Keratinocyte (primary cell): ENCODE data around the gene CCDC174. TPM values are rescaled to one million over a fixed set of nuclear protein-coding genes. Genes with fewer than 3 reads are reported as not detected.

Experiments
- DNase-seq: peaks from one replicate; pipeline ENCODE4 v3.0.0-alpha.2; 2011; ENCODE audit warnings: low read depth, missing footprints, low spot score
- FAIRE-seq: peaks from 2 replicates; lab custom pipeline; 2011; peaks lifted over from hg19 to GRCh38; lab: Jason Lieb, UNC
- H2AFZ ChIP-seq: 2 replicates; pipeline ENCODE4 v1.6.0; 2012; ENCODE audit warnings: low read length, control low read depth, inconsistent platforms; ENCODE audit not compliant: control insufficient read depth
- H3K27ac ChIP-seq: 2 replicates; pipeline ENCODE4 v1.5.1; 2011; ENCODE audit warnings: low read length; ENCODE audit not compliant: control insufficient read depth, insufficient read depth
- H3K27me3 ChIP-seq: 3 replicates; pipeline ENCODE4 v1.6.0; 2011; ENCODE audit warnings: low read length; ENCODE audit not compliant: control insufficient read depth, insufficient read depth; ENCODE audit errors: extremely low read depth
- H3K36me3 ChIP-seq, 2 experiments: 2 replicates in 1 of 2; 3 replicates in 1 of 2; pipeline ENCODE4 v1.5.1; 2011; ENCODE audit warnings: low read length in 2 of 2, mild to moderate bottlenecking in 1 of 2; ENCODE audit not compliant: control insufficient read depth in 2 of 2, insufficient read depth in 2 of 2; ENCODE audit errors: extremely low read depth in 1 of 2
- H3K4me1 ChIP-seq: 3 replicates; pipeline ENCODE4 v1.5.1; 2011; ENCODE audit warnings: low read length; ENCODE audit not compliant: control insufficient read depth, insufficient read depth; ENCODE audit errors: extremely low read depth
- H3K4me2 ChIP-seq: 3 replicates; pipeline ENCODE4 v1.6.0; 2011; ENCODE audit warnings: low read depth, low read length; ENCODE audit not compliant: control insufficient read depth, insufficient read depth; ENCODE audit errors: extremely low read depth
- H3K4me3 ChIP-seq, 3 experiments: fragments of 200-600 bp in 1 of 3; sonication (generic) in 1 of 3; 2 replicates in 2 of 3; 3 replicates in 1 of 3; pipeline ENCODE4 v1.5.1; 2011 to 2016; ENCODE audit warnings: low read length in 3 of 3, mild to moderate bottlenecking in 3 of 3, control low read depth in 2 of 3, inconsistent platforms in 1 of 3, low read depth in 1 of 3, mixed read lengths in 1 of 3, mixed run types in 1 of 3, moderate library complexity in 1 of 3; ENCODE audit not compliant: control insufficient read depth in 2 of 3, insufficient read depth in 2 of 3; ENCODE audit errors: extremely low read depth in 1 of 3
- H3K79me2 ChIP-seq: 2 replicates; pipeline ENCODE4 v1.6.0; 2012; ENCODE audit warnings: low read length; ENCODE audit not compliant: control insufficient read depth, insufficient read depth
- H3K9ac ChIP-seq: 3 replicates; pipeline ENCODE4 v1.6.0; 2011; ENCODE audit warnings: low read length; ENCODE audit not compliant: control insufficient read depth, insufficient read depth; ENCODE audit errors: extremely low read depth
- H3K9me1 ChIP-seq: 3 replicates; pipeline ENCODE4 v1.6.0; 2011; ENCODE audit warnings: low read length; ENCODE audit not compliant: control insufficient read depth, insufficient read depth; ENCODE audit errors: extremely low read depth
- H3K9me3 ChIP-seq: 2 replicates; pipeline ENCODE4 v1.5.1; 2012; ENCODE audit warnings: low read depth, low read length; ENCODE audit not compliant: control insufficient read depth
- H4K20me1 ChIP-seq: 3 replicates; pipeline ENCODE4 v1.6.0; 2011; ENCODE audit warnings: low read length; ENCODE audit not compliant: control insufficient read depth, insufficient read depth; ENCODE audit errors: extremely low read depth
- EZH2 ChIP-seq: IDR thresholded peaks from one replicate; pipeline ENCODE4 v1.6.1; 2012; ENCODE audit warnings: inconsistent platforms, mild to moderate bottlenecking, low read length, moderate library complexity
- dilution Hi-C: fragments of 300-500 bp; cut with MboI; formaldehyde crosslinking; loops from one replicate; pipeline ENCODE4 v1.7.0; 2020; ENCODE audit warnings: low sequenced_read_pairs; ENCODE audit not compliant: extremely low pct_ligation_motif_present
- polyA plus RNA-seq, 5 experiments: library from polyadenylated mRNA; depleted of rRNA in 3 of 5; stranded (reverse) in 3 of 5; stranded (forward) in 1 of 5; unstranded in 1 of 5; fragments of >200 nt; gene quantifications; 1 replicate in 1 of 5; 2 replicates in 3 of 5; 3 replicates in 1 of 5; pipeline versions ENCODE4 v1.2.1 to v1.2.3, GENCODE V29; 2011 to 2012; ENCODE audit warnings: missing spikeins in 2 of 5, low read depth in 1 of 5, low replicate concordance in 1 of 5
- TF ChIP-seq, protein P1 (sequence below), 3 experiments: IDR thresholded peaks in 1 of 3; conservative IDR thresholded peaks in 1 of 3; optimal IDR thresholded peaks in 1 of 3; 2 replicates in 2 of 3; 3 replicates in 1 of 3; pipeline versions ENCODE3 to v1.5.1; 2011; ENCODE audit warnings: low read length in 3 of 3, mild to moderate bottlenecking in 3 of 3, moderate library complexity in 2 of 3, control low read depth in 1 of 3, inconsistent platforms in 1 of 3; ENCODE audit not compliant: insufficient read depth in 2 of 3; ENCODE audit errors: extremely low read depth in 1 of 3

CCDC174 gene
- polyA plus RNA-seq, 1 donor (not counting 4 experiments of a cell fraction or from before 2014, with no cell fraction given): 6.2 TPM

DNA sequence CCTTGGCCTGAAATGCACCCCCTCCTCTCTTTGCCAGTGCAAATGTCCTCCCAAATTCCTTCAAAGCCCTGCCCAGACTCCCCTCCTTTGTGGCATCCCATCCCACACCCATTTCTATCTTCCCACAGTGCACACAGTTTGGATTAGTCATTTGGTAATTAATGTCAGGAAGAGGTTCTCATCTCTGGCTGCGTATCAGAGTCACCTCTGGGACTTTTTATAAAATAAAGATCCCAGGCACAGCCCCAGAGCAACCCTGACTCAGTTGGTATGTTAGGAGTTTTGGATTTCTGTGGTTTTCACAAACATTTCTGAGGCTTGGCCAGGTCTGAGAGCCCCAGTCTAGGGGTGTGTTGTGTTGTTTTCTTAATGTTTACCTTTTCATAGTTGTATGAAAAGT, 65.0 kb downstream of the CCDC174 start:
- DNase-seq (no peak), FAIRE-seq (no peak)
- no peak for TF ChIP-seq EZH2
- TF ChIP-seq, protein P1, sequence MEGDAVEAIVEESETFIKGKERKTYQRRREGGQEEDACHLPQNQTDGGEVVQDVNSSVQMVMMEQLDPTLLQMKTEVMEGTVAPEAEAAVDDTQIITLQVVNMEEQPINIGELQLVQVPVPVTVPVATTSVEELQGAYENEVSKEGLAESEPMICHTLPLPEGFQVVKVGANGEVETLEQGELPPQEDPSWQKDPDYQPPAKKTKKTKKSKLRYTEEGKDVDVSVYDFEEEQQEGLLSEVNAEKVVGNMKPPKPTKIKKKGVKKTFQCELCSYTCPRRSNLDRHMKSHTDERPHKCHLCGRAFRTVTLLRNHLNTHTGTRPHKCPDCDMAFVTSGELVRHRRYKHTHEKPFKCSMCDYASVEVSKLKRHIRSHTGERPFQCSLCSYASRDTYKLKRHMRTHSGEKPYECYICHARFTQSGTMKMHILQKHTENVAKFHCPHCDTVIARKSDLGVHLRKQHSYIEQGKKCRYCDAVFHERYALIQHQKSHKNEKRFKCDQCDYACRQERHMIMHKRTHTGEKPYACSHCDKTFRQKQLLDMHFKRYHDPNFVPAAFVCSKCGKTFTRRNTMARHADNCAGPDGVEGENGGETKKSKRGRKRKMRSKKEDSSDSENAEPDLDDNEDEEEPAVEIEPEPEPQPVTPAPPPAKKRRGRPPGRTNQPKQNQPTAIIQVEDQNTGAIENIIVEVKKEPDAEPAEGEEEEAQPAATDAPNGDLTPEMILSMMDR (optimal IDR thresholded peaks at IDR 0.05 in 1 of 3, IDR thresholded peaks at IDR 0.05 in 1 of 3, conservative IDR thresholded peaks at IDR 0.05 in 1 of 3; ENCODE audit: extremely low read depth in 1 of 3, insufficient read depth in 2 of 3, low read length in 3 of 3): no peak
- H3K36me3 ChIP-seq: no peaks in the 10 kb centered on the region
- no peaks in the 10 kb centered on the region for H3K27me3 ChIP-seq
- H3K9me1 ChIP-seq: no peaks in the 10 kb centered on the region
- no peak overlapping the region for H3K27ac ChIP-seq
- no peak overlapping the region for H3K4me2 ChIP-seq
- no peaks in the 10 kb centered on the region for H3K79me2 ChIP-seq
- H4K20me1 ChIP-seq: no peaks in the 10 kb centered on the region
- dilution Hi-C loops: no loop called here
- H2AFZ ChIP-seq: no peak overlapping the region
- H3K4me1 ChIP-seq: no peaks in the 10 kb centered on the region
- no peak overlapping the region for H3K9ac ChIP-seq
- no peak overlapping the region for H3K4me3 ChIP-seq
- no peaks in the 10 kb centered on the region for H3K9me3 ChIP-seq

- no peak for FAIRE-seq
- H4K20me1 ChIP-seq: no peaks in the 10 kb centered on the region
- dilution Hi-C loops: no loop called here
- H3K4me1 ChIP-seq: no peaks in the 10 kb centered on the region
- no peaks in the 10 kb centered on the region for H3K36me3 ChIP-seq
- no peak overlapping the region for H3K27ac ChIP-seq
- H2AFZ ChIP-seq: no peak overlapping the region
- H3K9me1 ChIP-seq: no peaks in the 10 kb centered on the region
- no peaks in the 10 kb centered on the region for H3K79me2 ChIP-seq
- H3K4me3 ChIP-seq: no peak overlapping the region
- H3K27me3 ChIP-seq: no peaks in the 10 kb centered on the region
- no peak for DNase-seq
- H3K9ac ChIP-seq: no peak overlapping the region
- no peaks in the 10 kb centered on the region for H3K9me3 ChIP-seq
- no peak overlapping the region for H3K4me2 ChIP-seq
- TF ChIP-seq EZH2: no peak
- TF ChIP-seq, protein P1 (optimal IDR thresholded peaks at IDR 0.05 in 1 of 3, IDR thresholded peaks at IDR 0.05 in 1 of 3, conservative IDR thresholded peaks at IDR 0.05 in 1 of 3; ENCODE audit: extremely low read depth in 1 of 3, insufficient read depth in 2 of 3, low read length in 3 of 3): no peak
Observed at GRCh38 chr3:14717307-14717706, 65.7 kb downstream of the CCDC174 start.
